Common myeloid progenitor, CD34-positive (primary cell): Measurements from ENCODE around the gene RRP15.

Experiments
- CTCF ChIA-PET: fragments of 350-600 bp; sonication (Branson Sonifier 250); formaldehyde crosslinking; loops from one replicate; lab custom pipeline; 2021; ENCODE audit warnings: antibody characterized with exemption; lab: Charles Lee
- POLR2A ChIA-PET: fragments of 350-600 bp; sonication (Branson Sonifier 250); formaldehyde crosslinking; loops from one replicate; lab custom pipeline; 2021; ENCODE audit warnings: antibody characterized with exemption; lab: Charles Lee
- DNase-seq, 3 donors: peaks; one replicate each; pipeline versions ENCODE4 v3.0.0 to v3.0.0-alpha.2; 2013
- H3K27ac ChIP-seq, 2 experiments: 1 replicate in 1 of 2; 2 replicates in 1 of 2; pipeline ENCODE4 v1.7.0; 2013; ENCODE audit warnings: inconsistent platforms in 2 of 2, low read length in 2 of 2, mild to moderate bottlenecking in 2 of 2, low read depth in 1 of 2, moderate library complexity in 1 of 2; ENCODE audit not compliant: severe bottlenecking in 2 of 2, insufficient read depth in 1 of 2, poor library complexity in 1 of 2
- H3K27me3 ChIP-seq, 5 experiments: replicated peaks in 2 of 5; 1 replicate in 3 of 5; 2 replicates in 2 of 5; pipeline versions ENCODE4 v1.6.1 to v1.7.0; 2013; ENCODE audit warnings: low read length in 4 of 5, mild to moderate bottlenecking in 2 of 5, moderate library complexity in 2 of 5, inconsistent platforms in 1 of 5; ENCODE audit not compliant: insufficient read depth in 5 of 5, control insufficient read depth in 4 of 5
- H3K36me3 ChIP-seq, 4 experiments: 1 replicate in 2 of 4; 2 replicates in 2 of 4; pipeline versions ENCODE4 v1.6.1 to v1.7.0; 2013; ENCODE audit warnings: low read length in 3 of 4, control low read depth in 1 of 4, mild to moderate bottlenecking in 1 of 4; ENCODE audit not compliant: control insufficient read depth in 4 of 4, insufficient read depth in 4 of 4
- H3K4me1 ChIP-seq, 4 experiments: 1 replicate in 3 of 4; 2 replicates in 1 of 4; pipeline versions ENCODE4 v1.6.1 to v1.7.1; 2013; ENCODE audit warnings: low read length in 3 of 4, mild to moderate bottlenecking in 3 of 4, control low read depth in 1 of 4, inconsistent platforms in 1 of 4, moderate library complexity in 1 of 4; ENCODE audit not compliant: control insufficient read depth in 4 of 4, insufficient read depth in 4 of 4; ENCODE audit errors: control extremely low read depth in 1 of 4
- H3K4me3 ChIP-seq, 7 experiments: 1 replicate in 4 of 7; 2 replicates in 3 of 7; pipeline versions ENCODE4 v1.5.1 to v1.7.0; 2013; ENCODE audit warnings: mild to moderate bottlenecking in 7 of 7, low read length in 6 of 7, moderate library complexity in 6 of 7, inconsistent platforms in 2 of 7, low read depth in 2 of 7, control low read depth in 1 of 7; ENCODE audit not compliant: insufficient read depth in 4 of 7, control insufficient read depth in 1 of 7; ENCODE audit errors: extremely low read depth in 1 of 7
- H3K9me3 ChIP-seq, 5 experiments: 1 replicate in 4 of 5; 2 replicates in 1 of 5; pipeline versions ENCODE4 v1.6.1 to v1.7.1; 2013; ENCODE audit warnings: low read length in 4 of 5, mild to moderate bottlenecking in 2 of 5, inconsistent platforms in 1 of 5, low read depth in 1 of 5, moderate library complexity in 1 of 5; ENCODE audit not compliant: control insufficient read depth in 4 of 5, insufficient read depth in 2 of 5; ENCODE audit errors: control extremely low read depth in 1 of 5
- WGBS: methylation state at CpG from one replicate; pipeline ENCODE4 v1.1.5; 2013; ENCODE audit not compliant: insufficient coverage; 5-methylcytosine and 5-hydroxymethylcytosine counted together

Gene RRP15

DNA sequence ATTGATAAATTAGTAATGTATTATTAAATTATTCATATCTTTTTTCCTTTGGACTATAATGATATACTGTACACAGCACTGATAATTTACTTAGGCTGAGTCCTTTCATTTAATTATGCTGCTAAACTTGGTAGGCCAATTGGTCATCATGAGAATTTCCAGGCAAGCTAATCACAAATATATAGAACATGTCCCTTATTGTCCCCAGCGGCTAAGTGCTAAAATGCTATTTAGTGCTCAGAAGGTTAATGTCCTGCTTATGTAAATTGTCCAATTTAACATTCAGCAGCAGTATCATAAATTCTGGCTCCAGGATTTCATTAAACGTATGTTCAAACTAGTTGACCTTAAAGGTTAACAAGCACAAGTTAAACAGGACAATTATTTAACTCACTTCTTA lies 30.0 kb upstream of the RRP15 start:
- 100% methylated on average over 1 of the region's 2 CpGs for WGBS
- Histone ChIP-seq H3K9me3 (no peaks in the 10 kb centered on the region), H3K36me3 (no peaks in the 10 kb centered on the region), H3K27me3 (peaks cover 0 to 3% (median 2%) of the 10 kb centered on the region in 5 experiments), H3K4me1 (no peaks in the 10 kb centered on the region), H3K4me3 (no peak overlapping the region), H3K27ac (no peak overlapping the region)
- POLR2A ChIA-PET, result no interaction called here
- CTCF ChIA-PET, result no interaction called here
- DNase-seq, result no peak

DNA sequence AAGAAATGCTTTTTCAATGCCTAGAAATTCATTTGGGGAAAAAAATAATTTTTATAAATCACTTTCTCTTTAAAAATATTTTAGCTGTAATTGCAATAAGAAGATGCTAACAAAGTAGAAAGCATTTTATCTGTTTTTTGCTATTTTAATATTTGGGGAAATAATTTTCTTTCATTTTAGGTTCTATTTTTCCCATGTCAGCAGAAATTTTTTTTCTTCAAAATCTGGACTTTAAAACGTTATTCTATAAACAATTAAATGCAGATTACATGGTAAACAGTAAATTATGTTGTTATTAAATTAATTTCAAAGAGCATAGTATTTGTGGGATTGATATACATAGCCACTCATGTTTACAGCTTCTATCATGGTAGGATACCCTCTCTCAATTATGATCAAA lies 27.7 kb upstream of the RRP15 start:
- DNase-seq, result no peak
- H3K4me3 ChIP-seq, result no peak overlapping the region
- H3K27ac ChIP-seq, result no peak overlapping the region
- H3K4me1 ChIP-seq, result no peaks in the 10 kb centered on the region
- WGBS, result no CpG with 5 or more reads among the region's 1 CpG
- H3K36me3 ChIP-seq, result no peaks in the 10 kb centered on the region
- ChIA-PET POLR2A (no interaction called here), CTCF (no interaction called here)
- no peaks in the 10 kb centered on the region for H3K9me3 ChIP-seq
- peaks cover 0 to 5% (median 0%) of the 10 kb centered on the region in 5 experiments for H3K27me3 ChIP-seq

DNA sequence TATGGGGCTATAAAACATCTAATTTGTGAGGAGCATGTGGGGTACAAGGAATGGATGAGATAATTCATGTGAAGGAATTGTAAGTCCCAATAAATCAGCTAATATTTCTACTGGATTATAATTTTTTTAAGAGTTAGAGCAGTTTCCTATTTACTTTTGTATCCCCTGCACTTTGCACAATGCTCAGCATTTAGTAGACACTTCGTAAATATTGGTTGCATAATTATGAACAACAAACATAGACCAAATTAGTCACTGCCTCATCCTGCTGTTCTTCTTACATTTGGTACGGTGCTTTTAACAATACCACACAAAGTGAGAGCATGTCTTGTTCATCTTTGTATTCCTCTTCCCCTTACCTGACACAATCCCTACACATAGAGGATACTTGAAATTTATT lies 27.1 kb upstream of the RRP15 start:
- no CpG with 5 or more reads among the region's 2 CpGs for WGBS
- H3K4me1 ChIP-seq, result no peaks in the 10 kb centered on the region
- no peak for DNase-seq
- CTCF ChIA-PET, result no interaction called here
- H3K4me3 ChIP-seq, result no peak overlapping the region
- no peaks in the 10 kb centered on the region for H3K9me3 ChIP-seq
- H3K27ac ChIP-seq, result no peak overlapping the region
- POLR2A ChIA-PET, result no interaction called here
- H3K27me3 ChIP-seq, result peaks cover 0 to 5% (median 0%) of the 10 kb centered on the region in 5 experiments
- H3K36me3 ChIP-seq, result no peaks in the 10 kb centered on the region

DNA sequence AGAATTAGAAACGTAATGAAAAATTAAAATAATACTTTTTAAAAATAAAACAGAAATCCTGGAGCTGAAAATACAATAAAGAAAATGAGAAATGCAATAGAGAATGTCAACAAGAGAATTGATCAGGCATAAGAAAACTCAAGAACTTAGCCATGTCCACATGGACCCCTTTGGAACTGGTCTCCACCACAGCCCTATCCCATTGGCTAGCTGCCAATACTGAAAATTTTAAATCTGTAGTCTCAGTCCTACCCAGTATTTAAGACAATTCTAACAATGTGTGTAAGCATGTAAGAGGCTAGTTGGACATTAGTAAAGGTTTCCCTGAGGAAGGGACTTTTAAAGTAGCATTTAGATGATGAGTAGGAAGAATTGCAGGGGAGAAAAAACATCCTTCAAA lies 25.8 kb upstream of the RRP15 start:
- Histone ChIP-seq H3K27ac (no peak overlapping the region), H3K4me1 (no peaks in the 10 kb centered on the region), H3K36me3 (no peaks in the 10 kb centered on the region), H3K9me3 (no peaks in the 10 kb centered on the region), H3K4me3 (no peak overlapping the region), H3K27me3 (peaks cover 0 to 4% (median 0%) of the 10 kb centered on the region in 5 experiments)
- CTCF ChIA-PET, result interaction anchor here (1.6 kb wide), 1 partner anchor 40 kb away, joined by 6 read pairs; no protein-coding TSS in a partner anchor
- no peak for DNase-seq
- POLR2A ChIA-PET, result no interaction called here
- whole genome bisulfite sequencing, result no CpG with 5 or more reads among the region's 1 CpG

DNA sequence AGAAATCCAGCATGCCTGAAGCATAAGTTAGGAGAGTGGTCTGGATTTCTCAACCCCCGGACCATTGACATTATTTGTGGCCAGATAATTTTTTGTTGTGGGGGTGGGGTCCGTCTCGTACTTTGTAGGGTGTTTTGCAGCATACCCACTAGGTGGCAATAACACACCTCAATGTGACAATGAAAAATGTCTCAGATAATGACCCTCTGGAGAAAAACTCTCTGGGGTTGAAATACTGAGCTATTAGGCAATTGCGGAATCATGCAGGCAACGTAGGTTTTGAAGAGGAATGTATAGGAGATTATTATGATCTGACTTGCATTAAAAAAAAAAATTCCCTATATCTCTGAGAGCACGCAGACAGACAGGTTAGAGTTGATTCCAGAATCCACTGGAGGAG lies 25.3 kb upstream of the RRP15 start:
- H3K36me3 ChIP-seq, result no peaks in the 10 kb centered on the region
- peaks cover 0 to 3% (median 0%) of the 10 kb centered on the region in 5 experiments for H3K27me3 ChIP-seq
- POLR2A ChIA-PET, result no interaction called here
- H3K9me3 ChIP-seq, result no peaks in the 10 kb centered on the region
- CTCF ChIA-PET, result interaction anchor here (0.6 to 1.6 kb wide), 5 partner anchors 10 to 516 kb away, joined by 3 to 6 read pairs (median 3); no protein-coding TSS in a partner anchor
- DNase-seq, result peak; percentile 12 to 33 (median 27)
- no peak overlapping the region for H3K4me3 ChIP-seq
- H3K27ac ChIP-seq, result no peak overlapping the region
- 81% methylated on average over 3 of the region's 6 CpGs for WGBS
- H3K4me1 ChIP-seq, result no peaks in the 10 kb centered on the region

DNA sequence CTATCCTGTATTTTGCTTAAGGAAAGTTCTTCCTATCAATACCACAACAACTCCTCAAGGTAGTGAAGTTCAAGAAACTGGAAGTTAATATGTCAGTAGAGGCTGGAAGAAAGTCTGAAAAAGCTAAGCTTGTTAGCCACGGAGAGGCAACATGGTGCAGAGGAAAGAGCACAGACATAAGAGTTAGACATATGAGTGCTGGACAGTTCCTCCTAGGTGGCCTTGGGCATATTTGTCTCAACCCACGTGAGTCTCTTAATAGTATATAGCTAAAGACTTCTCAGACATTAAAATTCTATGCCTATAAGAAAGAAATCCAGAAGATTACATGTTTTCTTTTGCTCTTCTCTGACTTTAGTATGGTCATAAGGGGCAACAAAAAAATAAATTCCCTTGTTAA lies 22.8 kb upstream of the RRP15 start:
- Histone ChIP-seq H3K9me3 (no peaks in the 10 kb centered on the region), H3K27me3 (peaks cover 0 to 5% (median 0%) of the 10 kb centered on the region in 5 experiments), H3K4me3 (no peak overlapping the region), H3K36me3 (no peaks in the 10 kb centered on the region), H3K4me1 (no peaks in the 10 kb centered on the region), H3K27ac (no peak overlapping the region)
- no peak for DNase-seq
- ChIA-PET CTCF (interaction anchor here (1.4 kb wide), 1 partner anchor 11 kb away, joined by 3 read pairs; no protein-coding TSS in a partner anchor), POLR2A (no interaction called here)
- 100% methylated on average over 1 of the region's 2 CpGs for WGBS

DNA sequence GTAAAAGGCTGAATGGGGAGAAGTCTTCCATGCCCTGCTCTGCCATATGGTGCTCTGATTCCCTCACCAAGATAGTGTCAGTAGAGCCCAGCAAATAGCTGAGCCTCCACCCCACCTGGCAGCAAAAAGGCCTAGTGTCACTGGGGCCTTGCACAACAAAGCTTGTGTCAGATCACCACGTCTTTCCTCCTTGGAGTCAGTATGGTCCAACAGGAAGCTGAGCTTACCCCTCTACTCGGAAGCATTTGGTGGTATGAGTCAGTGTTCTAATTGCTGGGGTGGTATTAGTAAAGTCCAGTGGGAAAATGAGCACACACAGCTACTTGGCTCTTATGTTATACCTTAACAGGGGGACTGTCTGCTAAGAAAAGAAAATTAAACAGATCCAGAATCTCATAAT lies 18.7 kb upstream of the RRP15 start:
- ChIA-PET CTCF (interaction anchor here (1.3 kb wide), 1 partner anchor 10 kb away, joined by 3 read pairs; no protein-coding TSS in a partner anchor), POLR2A (no interaction called here)
- Histone ChIP-seq H3K27me3 (peaks cover 0 to 5% (median 4%) of the 10 kb centered on the region in 5 experiments), H3K9me3 (no peaks in the 10 kb centered on the region), H3K4me1 (no peaks in the 10 kb centered on the region), H3K36me3 (no peaks in the 10 kb centered on the region), H3K27ac (no peak overlapping the region), H3K4me3 (no peak overlapping the region)
- no peak for DNase-seq
- WGBS, result 71% methylated on average over 1 of the region's 2 CpGs
